ENCODE results near the gene KRT72. TPM values are rescaled to one million over a fixed set of nuclear protein-coding genes. Genes with fewer than 3 reads are reported as not detected.

Gene KRT72
- total and polyA plus RNA-seq, 2 experiments from 2014 or later, result not detected

DNA sequence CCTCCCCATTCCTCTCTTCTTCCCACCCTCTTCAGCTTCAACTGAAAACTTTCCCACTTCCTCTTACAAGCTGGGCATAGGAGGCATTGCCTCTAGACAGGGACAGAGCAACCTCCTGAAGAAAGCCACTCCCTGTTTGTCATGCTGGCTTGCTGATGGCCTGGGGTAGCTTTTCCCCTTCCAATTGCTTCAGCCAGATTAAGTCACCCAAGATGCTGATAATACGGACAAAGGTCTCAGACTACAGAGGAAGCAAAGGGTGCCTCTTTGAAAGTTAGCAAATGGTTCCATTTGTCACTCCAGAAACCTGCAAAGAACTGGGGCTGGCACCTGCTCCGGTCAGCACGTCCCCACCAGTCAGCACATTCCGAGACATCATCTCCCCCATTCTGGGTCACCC is 44.7 kb upstream of the KRT72 start (continued):
- TF ChIP-seq, protein P1, sequence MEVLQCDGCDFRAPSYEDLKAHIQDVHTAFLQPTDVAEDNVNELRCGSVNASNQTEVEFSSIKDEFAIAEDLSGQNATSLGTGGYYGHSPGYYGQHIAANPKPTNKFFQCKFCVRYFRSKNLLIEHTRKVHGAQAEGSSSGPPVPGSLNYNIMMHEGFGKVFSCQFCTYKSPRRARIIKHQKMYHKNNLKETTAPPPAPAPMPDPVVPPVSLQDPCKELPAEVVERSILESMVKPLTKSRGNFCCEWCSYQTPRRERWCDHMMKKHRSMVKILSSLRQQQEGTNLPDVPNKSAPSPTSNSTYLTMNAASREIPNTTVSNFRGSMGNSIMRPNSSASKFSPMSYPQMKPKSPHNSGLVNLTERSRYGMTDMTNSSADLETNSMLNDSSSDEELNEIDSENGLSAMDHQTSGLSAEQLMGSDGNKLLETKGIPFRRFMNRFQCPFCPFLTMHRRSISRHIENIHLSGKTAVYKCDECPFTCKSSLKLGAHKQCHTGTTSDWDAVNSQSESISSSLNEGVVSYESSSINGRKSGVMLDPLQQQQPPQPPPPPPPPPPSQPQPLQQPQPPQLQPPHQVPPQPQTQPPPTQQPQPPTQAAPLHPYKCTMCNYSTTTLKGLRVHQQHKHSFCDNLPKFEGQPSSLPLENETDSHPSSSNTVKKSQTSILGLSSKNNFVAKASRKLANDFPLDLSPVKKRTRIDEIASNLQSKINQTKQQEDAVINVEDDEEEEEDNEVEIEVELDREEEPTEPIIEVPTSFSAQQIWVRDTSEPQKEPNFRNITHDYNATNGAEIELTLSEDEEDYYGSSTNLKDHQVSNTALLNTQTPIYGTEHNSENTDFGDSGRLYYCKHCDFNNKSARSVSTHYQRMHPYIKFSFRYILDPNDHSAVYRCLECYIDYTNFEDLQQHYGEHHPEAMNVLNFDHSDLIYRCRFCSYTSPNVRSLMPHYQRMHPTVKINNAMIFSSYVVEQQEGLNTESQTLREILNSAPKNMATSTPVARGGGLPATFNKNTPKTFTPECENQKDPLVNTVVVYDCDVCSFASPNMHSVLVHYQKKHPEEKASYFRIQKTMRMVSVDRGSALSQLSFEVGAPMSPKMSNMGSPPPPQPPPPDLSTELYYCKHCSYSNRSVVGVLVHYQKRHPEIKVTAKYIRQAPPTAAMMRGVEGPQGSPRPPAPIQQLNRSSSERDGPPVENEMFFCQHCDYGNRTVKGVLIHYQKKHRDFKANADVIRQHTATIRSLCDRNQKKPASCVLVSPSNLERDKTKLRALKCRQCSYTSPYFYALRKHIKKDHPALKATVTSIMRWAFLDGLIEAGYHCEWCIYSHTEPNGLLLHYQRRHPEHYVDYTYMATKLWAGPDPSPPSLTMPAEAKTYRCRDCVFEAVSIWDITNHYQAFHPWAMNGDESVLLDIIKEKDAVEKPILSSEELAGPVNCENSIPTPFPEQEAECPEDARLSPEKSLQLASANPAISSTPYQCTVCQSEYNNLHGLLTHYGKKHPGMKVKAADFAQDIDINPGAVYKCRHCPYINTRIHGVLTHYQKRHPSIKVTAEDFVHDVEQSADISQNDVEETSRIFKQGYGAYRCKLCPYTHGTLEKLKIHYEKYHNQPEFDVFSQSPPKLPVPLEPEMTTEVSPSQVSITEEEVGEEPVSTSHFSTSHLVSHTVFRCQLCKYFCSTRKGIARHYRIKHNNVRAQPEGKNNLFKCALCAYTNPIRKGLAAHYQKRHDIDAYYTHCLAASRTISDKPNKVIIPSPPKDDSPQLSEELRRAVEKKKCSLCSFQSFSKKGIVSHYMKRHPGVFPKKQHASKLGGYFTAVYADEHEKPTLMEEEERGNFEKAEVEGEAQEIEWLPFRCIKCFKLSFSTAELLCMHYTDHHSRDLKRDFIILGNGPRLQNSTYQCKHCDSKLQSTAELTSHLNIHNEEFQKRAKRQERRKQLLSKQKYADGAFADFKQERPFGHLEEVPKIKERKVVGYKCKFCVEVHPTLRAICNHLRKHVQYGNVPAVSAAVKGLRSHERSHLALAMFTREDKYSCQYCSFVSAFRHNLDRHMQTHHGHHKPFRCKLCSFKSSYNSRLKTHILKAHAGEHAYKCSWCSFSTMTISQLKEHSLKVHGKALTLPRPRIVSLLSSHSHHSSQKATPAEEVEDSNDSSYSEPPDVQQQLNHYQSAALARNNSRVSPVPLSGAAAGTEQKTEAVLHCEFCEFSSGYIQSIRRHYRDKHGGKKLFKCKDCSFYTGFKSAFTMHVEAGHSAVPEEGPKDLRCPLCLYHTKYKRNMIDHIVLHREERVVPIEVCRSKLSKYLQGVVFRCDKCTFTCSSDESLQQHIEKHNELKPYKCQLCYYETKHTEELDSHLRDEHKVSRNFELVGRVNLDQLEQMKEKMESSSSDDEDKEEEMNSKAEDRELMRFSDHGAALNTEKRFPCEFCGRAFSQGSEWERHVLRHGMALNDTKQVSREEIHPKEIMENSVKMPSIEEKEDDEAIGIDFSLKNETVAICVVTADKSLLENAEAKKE (CRISPR knock-in tag; IDR thresholded peaks at IDR 0.05), result no peak
- TF ChIP-seq JUNB (IDR thresholded peaks at IDR 0.05; ENCODE audit: unreplicated experiment), result no peak
- no peak for TF ChIP-seq ZNF114 (CRISPR knock-in tag; IDR thresholded peaks at IDR 0.05)

DNA sequence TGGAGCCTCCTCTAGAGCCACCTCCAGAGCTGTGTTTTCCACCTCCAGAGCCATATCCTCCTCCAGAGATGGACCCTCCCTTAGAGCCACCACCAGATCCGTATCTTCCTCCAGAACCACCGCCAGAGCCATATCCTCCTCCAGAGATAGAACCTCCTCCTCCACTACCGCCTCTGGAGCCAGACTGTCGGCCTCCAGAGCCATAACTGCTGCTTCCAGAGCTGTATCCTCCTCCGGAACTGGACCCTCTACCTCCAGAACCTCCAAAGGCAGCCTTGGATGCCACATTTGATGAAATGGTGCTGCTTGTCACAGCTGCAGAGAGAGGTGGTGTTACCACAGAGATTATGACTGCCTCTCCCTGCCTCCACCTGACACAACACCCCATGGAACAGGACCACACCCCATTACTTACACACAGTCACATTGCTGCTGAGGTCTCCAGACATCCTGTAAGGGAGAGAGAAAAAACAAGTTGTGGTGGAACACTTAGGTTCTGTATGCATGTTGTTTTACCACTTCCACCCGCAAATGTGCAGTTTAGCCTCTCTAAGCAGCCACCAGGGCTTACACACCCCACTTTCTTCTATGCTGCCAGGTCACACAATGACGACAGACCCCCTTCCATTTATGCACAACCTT is 44.0 kb upstream of the KRT72 start:
- no peaks in the 10 kb centered on the region for H3K4me1 ChIP-seq (ENCODE audit: insufficient read depth)
- H3F3A ChIP-seq (replicated peaks; ENCODE audit: low read depth), result no peaks in the 10 kb centered on the region
- no peaks in the 10 kb centered on the region for H3K36me3 ChIP-seq (ENCODE audit: insufficient read depth)
- H3K36me3 Mint-ChIP-seq (ENCODE audit: low read depth), result no peaks in the 10 kb centered on the region
- no peak overlapping the region for H3K27ac ChIP-seq (ENCODE audit: low read depth)
- H2AFZ ChIP-seq, result no peak overlapping the region
- no peak overlapping the region for H3K4me3 ChIP-seq
- ATAC-seq, result no peak
- H3K9me2 ChIP-seq (ENCODE audit: insufficient read depth), result no peaks in the 10 kb centered on the region
- H3K79me2 ChIP-seq (replicated peaks; ENCODE audit: insufficient read depth), result no peaks in the 10 kb centered on the region
- H3K4me1 Mint-ChIP-seq, result no peaks in the 10 kb centered on the region
- no peaks in the 10 kb centered on the region for H4K20me1 ChIP-seq (replicated peaks; ENCODE audit: insufficient read depth)
- H3K27ac Mint-ChIP-seq, result no peak overlapping the region
- no peak overlapping the region for H3K4me2 ChIP-seq
- H3K4me3 Mint-ChIP-seq, result no peak overlapping the region
- no peaks in the 10 kb centered on the region for H3K27me3 Mint-ChIP-seq (ENCODE audit: insufficient read depth, low read depth, poor library complexity)
- no peak for DNase-seq (ENCODE audit: low spot score)
- H3K9me3 Mint-ChIP-seq, result no peaks in the 10 kb centered on the region
- no peaks in the 10 kb centered on the region for H3K27me3 ChIP-seq (ENCODE audit: insufficient read depth)
- TF ChIP-seq NANOG (IDR thresholded peaks at IDR 0.05; ENCODE audit: borderline replicate concordance), result no peak
- no peak for TF ChIP-seq ZNF331 (CRISPR knock-in tag; IDR thresholded peaks at IDR 0.05; ENCODE audit: low read depth)
- no peak for TF ChIP-seq EZH2 (IDR thresholded peaks at IDR 0.05; ENCODE audit: low read depth, unreplicated experiment)
- no peak for TF ChIP-seq EZH2phosphoT487 (IDR thresholded peaks at IDR 0.05; ENCODE audit: unreplicated experiment)
- TF ChIP-seq, protein P2, sequence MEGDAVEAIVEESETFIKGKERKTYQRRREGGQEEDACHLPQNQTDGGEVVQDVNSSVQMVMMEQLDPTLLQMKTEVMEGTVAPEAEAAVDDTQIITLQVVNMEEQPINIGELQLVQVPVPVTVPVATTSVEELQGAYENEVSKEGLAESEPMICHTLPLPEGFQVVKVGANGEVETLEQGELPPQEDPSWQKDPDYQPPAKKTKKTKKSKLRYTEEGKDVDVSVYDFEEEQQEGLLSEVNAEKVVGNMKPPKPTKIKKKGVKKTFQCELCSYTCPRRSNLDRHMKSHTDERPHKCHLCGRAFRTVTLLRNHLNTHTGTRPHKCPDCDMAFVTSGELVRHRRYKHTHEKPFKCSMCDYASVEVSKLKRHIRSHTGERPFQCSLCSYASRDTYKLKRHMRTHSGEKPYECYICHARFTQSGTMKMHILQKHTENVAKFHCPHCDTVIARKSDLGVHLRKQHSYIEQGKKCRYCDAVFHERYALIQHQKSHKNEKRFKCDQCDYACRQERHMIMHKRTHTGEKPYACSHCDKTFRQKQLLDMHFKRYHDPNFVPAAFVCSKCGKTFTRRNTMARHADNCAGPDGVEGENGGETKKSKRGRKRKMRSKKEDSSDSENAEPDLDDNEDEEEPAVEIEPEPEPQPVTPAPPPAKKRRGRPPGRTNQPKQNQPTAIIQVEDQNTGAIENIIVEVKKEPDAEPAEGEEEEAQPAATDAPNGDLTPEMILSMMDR (conservative IDR thresholded peaks at IDR 0.05; ENCODE audit: low read depth in 2 of 2), result no peak
- TF ChIP-seq CREB1 (CRISPR knock-in tag; IDR thresholded peaks at IDR 0.05; ENCODE audit: low read depth), result no peak

Measured in GM23338 (cell line).